Raji (cell line): ENCODE results near the gene TIAM1.

Experiments
- POLR2A ChIP-seq: IDR thresholded peaks from 2 replicates; pipeline ENCODE4 v1.6.1; 2011; ENCODE audit warnings: low read depth, low read length, control low read depth; ENCODE audit not compliant: insufficient read depth

The TIAM1 gene, protein sequence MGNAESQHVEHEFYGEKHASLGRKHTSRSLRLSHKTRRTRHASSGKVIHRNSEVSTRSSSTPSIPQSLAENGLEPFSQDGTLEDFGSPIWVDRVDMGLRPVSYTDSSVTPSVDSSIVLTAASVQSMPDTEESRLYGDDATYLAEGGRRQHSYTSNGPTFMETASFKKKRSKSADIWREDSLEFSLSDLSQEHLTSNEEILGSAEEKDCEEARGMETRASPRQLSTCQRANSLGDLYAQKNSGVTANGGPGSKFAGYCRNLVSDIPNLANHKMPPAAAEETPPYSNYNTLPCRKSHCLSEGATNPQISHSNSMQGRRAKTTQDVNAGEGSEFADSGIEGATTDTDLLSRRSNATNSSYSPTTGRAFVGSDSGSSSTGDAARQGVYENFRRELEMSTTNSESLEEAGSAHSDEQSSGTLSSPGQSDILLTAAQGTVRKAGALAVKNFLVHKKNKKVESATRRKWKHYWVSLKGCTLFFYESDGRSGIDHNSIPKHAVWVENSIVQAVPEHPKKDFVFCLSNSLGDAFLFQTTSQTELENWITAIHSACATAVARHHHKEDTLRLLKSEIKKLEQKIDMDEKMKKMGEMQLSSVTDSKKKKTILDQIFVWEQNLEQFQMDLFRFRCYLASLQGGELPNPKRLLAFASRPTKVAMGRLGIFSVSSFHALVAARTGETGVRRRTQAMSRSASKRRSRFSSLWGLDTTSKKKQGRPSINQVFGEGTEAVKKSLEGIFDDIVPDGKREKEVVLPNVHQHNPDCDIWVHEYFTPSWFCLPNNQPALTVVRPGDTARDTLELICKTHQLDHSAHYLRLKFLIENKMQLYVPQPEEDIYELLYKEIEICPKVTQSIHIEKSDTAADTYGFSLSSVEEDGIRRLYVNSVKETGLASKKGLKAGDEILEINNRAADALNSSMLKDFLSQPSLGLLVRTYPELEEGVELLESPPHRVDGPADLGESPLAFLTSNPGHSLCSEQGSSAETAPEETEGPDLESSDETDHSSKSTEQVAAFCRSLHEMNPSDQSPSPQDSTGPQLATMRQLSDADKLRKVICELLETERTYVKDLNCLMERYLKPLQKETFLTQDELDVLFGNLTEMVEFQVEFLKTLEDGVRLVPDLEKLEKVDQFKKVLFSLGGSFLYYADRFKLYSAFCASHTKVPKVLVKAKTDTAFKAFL (N-terminal part only)

DNA sequence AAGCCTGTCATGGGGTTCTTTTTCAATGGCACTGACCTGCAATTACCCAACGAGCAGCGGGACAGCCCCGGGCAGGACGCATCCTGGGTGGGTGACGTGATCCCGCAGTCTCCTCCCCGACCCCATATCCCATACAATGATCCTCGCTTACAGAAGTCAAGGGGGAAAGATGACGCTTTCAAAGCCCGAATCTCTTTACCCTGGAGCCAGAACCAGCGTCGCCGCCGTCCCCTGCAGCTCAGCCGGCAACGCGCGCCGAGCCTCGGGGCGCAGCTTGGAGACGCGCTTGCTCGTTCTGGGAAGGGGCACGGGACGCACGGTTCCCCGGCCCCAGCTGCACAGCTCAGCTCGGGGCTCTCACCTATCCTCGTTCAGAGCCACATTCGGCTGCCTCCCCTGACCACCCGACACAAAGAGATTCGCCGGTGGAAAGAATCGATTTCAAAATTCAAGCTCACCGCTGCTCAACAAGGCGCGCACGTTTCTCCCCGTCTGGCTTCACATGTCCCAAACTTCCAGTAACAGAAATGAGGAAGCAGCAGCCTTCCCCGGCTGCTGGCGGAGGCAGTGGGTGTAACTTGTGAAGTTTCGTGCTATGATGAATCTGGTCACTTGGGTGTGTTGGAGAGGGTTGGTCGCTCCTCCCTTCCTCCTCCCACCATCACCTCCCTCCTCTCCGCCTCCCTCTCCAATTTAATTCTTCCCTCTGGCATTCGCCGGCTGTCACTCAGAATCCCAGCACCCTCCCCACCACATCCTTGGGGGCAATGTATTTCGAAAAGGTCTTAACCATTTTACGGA, at the start of gene TIAM1:
Gene TIAM1 (minus strand): TSS at position 582 of the 801 bp plus-strand sequence. CDS start 77,289 bp downstream, outside the sequence.
- TF ChIP-seq POLR2A: no peak

DNA sequence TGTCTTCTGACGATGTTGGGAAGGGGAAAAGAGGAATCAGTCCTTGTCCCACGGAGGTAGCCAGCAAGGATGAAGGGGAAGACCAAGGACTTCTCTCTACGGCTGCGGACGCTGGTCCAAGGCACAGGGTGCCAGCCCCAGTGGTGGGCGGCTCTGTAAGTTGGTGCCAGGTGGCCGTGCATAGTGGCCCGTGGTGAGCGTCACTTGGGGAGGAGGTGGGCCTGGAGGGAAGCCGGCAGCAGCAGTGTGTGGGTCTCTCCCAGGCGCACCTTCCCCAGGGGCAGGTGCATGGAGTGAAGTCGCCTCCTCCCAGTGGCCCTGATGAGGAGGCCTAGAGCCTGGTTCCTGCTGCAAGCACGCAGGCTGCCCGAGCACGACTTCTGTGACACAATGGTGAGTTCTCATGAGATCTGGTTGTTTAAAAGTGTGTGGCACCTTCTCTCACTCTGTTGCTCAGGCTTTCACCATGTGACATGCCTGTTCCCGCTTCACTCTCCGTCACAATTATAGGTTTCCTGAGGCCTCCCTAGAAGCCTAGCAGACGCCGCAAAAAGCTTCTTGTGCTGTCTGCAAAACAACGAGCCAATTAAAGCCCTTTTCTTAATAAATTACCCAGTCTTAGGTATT, 43.6 kb upstream of the TIAM1 start:
- no peak for TF ChIP-seq POLR2A

DNA sequence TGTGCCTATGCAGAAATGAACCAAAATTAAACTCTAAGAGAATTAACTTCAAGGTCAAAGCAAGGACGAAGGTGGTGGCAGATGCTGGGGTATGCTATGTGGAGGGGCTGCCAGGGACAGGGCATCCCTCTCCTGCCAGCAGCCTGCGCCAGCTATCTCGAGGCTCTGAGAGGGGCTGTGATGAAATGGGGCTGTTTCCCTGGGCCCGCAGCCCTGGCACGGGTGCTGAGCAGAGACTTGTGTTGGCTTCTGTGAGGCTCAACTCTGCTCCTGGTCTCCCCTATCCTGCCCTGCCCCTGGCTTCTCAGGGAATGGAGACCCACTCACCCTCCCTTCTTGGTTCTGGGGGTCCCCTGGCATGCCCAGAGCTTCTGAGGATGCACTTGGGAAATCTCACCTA, 41.9 kb upstream of the TIAM1 start:
- no peak for TF ChIP-seq POLR2A

DNA sequence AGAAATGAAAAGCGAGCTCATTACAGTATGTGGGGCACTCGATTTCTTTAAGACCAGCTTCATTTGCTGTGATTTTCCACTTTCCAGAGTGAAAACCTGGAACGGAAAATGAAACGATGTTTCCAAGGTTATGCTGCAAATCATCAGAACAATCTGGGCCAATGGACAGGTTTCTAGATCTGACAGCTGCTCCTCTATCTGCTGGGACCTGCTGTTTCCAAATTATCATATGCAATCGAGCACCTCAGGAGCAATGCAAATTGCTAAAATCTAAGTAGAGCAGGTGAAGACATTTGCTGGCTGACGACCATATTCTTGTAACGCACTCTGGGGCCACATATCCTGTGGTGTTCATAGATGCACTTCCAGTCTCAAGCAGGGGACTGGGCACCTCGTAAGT, 39.7 kb upstream of the TIAM1 start:
- TF ChIP-seq POLR2A: no peak

DNA sequence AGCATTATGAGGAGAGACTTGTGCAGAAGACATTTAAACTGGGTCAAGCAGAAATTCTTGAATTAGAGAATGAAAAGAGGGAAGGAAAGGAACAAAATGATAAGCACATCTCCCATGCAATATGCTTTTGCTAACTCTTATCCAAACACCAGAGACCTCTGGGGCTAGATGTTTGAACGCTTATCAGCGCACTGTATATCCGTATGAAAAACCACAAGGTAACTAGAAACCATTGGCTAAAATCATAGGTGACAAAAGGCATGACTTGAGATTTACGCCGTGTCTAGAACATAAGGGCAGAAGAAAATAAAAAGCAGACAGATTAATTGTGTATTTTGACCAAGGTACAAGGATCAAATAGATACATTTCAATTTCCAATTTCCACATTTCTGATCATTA, 38.0 kb upstream of the TIAM1 start:
- TF ChIP-seq POLR2A: no peak

DNA sequence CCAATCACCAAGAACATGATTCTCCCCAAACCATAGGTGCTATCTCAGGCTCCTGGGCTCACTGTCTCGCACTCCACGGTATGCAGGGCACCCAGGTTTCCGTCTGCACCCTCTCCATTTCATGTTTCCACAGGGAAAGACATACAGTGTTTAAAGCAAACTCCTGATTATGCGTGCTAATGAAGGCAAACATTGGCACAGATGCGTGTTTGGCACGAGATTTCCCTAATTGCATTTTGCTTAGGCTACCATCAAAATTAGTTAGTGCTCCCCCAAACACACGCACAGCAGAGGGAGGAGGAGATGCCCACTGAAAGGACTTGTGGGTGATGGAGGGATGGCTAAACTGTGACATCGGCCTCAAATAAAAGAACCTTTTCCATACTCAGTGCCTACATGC, 32.2 kb upstream of the TIAM1 start:
- no peak for TF ChIP-seq POLR2A

DNA sequence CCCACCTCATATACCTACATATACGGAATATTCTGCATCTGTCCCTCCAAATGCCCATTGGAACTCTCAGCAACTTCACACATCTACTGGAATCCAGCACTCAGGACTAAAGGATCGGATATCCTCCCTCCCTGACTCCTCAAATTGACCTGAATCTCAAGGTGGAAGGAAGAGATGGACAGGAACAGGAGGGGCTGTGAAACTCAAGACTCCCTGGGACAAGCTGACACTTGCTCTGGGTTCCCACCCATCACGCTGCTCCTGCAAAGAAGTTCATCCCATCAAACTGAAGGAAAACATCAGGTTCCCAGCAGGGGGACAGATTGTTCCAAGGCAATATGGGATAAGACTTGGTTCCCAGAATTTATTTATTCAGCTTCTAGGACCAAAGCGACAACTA, 30.3 kb upstream of the TIAM1 start:
- TF ChIP-seq POLR2A: no peak

DNA sequence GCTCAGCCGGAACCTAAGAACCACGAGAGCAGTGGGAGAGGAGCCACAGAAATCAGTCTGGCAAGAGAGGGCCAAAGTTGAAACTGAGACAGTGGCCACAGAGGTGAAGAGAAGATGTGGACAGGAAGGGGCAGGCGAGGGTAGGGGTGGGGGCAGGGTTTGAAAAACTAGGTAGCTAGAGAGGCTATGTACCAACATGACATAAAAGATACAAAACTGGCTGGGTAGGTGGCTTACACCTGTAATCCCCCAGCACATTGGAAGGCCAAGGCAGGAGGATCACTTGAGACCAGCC, 28.4 kb upstream of the TIAM1 start:
- no peak for TF ChIP-seq POLR2A

DNA sequence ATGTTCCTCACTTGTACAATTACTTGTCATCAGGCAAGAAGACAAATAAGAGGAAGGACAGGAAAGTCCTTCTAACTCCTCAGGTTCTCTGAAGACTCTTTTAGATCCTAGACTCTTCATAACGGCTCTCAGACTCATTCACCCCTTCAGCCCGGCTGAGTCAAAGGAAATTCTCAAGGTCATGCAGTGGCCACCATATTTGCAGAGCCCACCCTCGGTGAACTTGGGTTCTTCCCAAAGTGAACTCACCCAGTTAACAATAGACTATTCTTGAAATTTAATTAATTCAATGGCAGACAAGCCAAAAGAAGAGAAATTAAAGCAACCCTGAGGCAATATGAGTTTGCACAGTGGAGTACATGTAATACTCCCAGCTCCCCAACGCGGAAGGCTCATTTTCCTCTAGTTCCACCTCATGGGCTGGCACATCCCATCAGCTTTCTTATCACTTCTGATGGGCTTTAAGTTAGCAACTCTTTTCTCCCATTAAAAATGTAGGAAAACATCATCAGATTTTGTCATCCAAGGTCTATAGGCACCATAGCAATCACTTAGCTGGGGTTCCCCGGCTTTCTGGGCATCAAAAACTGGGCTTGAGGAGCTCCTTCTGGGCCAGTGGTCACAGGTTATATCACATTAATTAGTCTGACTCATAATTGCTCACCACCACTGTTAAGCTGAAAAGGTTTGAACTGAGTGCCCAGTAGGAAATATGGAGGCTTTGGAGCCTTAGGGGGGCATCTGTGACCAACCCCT, 27.8 kb upstream of the TIAM1 start:
- no peak for TF ChIP-seq POLR2A

DNA sequence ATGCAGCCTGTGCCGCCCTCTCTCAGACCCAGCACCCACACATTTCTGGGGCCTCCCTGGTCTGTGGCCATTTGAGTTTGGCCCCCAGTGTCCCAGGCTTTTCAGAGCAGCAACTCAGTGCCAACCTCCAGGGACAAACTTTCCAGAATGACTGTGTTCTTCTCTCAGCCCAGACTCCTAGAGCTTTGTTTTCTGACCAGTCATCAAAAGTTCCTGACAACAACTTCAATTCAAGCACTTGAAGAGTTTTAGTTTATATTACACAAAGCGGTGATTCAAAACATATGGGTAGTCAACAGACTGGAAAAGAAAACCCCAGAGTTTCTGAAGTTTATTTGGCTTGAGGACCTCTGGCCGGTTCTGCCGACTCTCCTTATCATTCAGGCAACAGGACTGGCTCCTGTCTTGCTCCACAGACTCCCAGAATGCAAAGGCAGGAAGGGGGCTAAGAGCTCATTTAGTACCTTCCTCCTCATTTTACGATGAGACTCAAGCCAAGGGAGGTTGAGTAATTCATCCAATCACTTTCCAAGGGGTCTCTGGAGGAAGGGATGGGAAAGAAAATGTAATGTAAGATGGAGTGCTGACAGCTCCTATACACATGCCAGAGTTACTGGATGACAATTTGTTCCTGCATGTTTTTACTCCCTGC, 27.0 kb upstream of the TIAM1 start:
- no peak for TF ChIP-seq POLR2A

DNA sequence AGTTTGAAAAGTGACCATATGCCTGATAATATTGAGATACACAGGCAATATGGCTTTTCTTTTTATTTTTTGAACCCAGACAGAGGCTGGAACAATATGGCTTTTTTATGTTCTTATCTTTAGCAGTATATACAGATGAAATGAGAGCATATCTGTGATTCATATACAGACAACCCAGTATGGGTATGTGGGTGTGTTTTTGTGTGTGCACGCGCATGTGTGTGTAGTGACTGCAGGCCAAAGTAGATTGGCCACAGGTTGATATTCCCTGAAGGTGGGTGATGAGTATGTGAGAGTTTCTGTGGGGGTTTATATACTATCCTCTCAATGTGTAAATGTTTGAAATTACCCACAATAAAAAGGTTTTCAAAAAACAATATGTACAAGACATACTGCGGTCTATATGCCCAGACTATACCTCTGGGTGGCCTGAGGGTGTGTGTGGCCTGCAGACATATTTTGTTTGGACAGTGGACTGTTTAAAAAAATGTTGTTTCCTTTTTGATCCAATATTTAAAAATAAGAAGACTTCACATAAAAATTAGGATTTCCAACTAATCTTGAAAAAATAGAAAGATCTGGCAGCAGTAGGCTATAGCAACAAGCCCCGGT, 26.3 kb upstream of the TIAM1 start:
- TF ChIP-seq POLR2A: no peak

DNA sequence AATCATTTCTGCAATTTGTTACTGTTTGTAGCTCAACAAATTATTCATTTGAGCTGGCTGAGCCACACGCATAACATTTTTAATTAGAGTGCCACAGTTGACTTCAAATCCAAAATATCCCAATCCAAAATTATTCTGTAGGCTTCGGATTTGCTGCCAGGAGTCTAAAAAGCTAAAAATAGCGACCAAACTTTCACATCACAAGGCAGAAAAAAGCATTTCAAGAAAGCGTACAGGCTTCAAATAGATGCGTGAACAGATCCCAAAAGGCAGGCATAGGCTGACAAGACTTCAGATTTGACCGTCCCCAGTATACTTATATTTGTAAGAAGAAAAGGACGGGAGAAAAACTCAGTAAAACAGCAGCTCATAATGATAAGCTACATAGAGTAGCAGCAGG, 24.3 kb upstream of the TIAM1 start:
- no peak for TF ChIP-seq POLR2A

DNA sequence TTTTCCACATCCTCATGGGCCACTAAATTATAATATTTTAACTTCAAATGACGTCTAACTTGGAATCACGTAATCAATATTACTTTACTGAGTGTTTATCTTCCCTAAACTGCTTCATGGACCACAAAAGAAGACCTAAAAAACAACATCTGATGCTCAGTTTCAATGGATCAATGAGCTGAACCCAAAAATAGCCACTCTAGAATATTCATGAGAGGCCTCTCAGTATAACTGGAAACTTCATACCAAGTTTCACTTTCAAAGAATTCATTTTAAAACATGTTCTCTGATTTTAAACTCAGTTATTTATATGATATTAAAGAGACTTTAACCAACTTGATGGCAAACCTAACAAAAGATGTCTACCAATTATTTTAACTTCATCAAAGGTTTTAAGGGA, 23.7 kb upstream of the TIAM1 start:
- TF ChIP-seq POLR2A: no peak
